Stimulated activated CD8-positive, alpha-beta memory T cell treated with anti-CD3 and anti-CD28 coated beads, Interleukin-12 subunit alpha, Interleukin-12 subunit beta, amount 100 ng/mL, for 24 hours (primary cell): ENCODE data around the gene NMUR1.

Experiments
- DNase-seq: peaks from one replicate; pipeline ENCODE4 v3.0.0-alpha.2; 2020; ENCODE audit errors: extremely low read depth

Gene NMUR1

GRCh38 chr2:231486851-231487596, 43.2 kb downstream of the NMUR1 start:
- no peak for DNase-seq

GRCh38 chr2:231483398-231484329, 46.6 kb downstream of the NMUR1 start:
- DNase-seq = no peak

GRCh38 chr2:231482806-231483391, 47.3 kb downstream of the NMUR1 start:
- DNase-seq = peak; percentile 61

- no peak for DNase-seq
Measured at GRCh38 chr2:231480781-231481180, 49.5 kb downstream of the NMUR1 start.

DNA sequence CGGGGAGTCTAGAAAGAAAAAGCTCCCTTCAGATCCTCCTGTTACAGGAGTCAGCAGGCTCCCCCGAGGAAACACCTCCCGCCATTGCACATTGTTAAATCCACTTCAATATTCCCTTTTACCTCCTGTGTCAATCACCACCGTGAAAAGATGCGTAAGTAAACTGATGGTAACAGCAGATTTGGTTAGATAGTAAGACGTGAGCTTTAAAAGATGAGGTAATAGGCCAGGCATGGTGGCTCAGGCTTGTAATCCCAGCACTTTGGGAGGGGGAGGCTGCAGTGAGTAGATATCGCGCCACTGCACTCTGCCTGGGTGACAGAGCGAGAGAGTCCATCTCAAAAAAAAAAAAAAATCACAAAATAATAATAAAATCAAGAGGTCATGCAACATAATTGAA, 50.8 kb downstream of the NMUR1 start:
- DNase-seq = no peak

GRCh38 chr2:231476920-231477319, 53.3 kb downstream of the NMUR1 start:
- DNase-seq = no peak

GRCh38 chr2:231475965-231476364, 54.3 kb downstream of the NMUR1 start:
- no peak for DNase-seq
